ENCODE data around the gene FAM193A.
"Not testable (repeated sequence)": the region's sequence is repeated elsewhere in the genome, so short reads cannot be mapped to it uniquely, and the experiment has no call there.

Gene FAM193A

DNA sequence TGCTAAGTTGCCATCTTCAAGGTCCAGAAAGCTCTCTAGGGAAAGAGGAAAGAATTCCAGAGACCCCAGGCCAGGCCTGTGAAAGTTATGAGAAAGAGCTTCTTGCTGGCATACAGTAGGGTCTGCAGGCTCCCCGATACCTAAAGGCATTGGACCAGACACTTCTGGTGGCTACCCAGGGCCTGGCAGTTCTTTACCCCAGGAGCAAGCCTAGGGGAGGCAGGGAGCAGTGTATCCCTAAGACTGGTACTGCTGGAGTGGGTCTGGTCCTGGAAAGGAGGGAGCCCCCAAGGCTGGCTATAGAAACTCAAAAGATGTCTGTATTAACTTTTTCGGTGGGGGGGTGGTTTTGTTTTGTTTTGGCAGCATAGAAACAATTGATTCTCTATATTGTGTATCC, 19.8 kb upstream of the FAM193A start:
- no peak for DNase-seq

DNA sequence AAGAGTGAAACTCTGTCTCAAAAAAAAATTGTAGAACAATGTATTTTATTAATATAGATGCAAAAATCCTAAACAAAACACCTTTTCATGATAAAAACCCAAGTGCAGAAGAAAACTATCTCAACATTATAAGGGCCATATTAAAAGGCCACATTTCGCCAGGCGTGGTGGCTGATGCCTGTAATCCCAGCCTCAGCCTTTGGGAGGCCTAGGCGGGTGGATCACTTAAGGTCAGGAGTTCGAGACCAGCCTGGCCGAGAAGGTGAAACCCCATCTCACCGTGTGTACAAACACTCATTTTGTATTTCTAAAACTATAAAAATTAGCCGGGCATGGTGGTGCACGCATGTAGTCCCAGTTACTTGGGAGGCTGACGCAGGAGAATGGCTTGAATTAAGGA, 9.9 kb upstream of the FAM193A start:
- DNase-seq: no peak

DNA sequence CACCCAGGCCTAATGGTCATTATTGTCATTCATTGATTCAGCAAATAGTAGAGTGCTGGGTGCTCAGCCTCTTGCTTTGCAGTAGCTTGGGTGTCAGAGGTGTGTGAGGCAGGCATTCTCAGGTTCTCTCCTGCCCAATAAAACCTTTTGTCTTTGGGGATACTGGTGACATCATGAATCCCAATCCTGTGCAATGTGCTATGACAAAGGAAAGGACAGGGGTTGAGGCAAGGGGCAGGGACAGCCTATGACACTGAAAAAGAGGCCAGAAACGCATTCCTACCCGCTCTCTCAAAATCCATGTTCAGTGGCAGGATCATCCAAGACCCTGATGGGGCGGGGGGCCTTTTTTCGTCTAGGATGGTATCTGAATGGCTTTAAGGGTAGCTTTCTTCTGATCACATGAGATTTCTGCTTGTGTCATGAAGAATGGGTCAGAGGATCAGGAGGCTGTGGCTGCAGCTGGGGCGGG, 1.5 kb upstream of the FAM193A start:
- DNase-seq: no peak

DNA sequence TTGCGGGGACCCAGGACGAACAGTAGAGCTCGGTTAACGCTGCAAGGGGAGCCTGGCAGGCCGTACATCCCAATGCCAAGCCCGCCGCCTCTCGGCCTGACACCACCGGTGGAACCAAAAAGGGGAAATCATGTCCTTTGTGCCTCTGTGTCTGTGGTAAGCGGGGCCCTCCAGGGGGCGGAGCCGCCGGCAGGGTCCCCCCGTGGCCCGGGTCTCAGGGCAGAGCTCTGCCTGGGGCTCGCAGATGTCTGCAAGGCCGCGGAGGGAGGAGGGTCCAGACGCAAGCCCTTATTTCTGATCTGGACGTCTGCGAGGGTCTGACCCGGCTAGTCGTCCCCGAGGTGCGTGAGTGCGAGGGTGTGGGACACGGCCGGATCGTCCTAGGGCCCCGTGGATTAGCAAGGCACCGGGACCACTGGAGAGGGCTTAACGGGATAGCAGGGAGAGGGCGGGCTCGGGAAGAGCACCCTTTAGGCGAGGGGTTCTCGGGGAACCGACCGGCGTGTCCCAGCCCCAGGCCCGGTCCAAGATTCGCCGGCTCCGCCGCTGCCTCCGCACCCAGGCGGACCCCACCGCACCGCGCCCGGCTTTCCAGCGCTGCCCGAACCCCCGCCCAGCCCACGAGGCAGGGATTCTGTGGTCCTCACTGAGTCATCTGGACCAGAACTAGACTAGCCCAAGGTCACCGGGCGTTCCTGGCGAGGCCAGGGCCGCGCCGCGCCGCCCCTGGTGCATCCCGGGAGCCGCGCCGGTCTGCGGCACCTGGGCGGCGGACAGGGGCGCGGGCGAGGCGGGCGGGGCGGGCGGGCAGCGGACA, 863 bp upstream of the FAM193A start:
- DNase-seq: peak; percentile 36 to 75 (median 56)

DNA sequence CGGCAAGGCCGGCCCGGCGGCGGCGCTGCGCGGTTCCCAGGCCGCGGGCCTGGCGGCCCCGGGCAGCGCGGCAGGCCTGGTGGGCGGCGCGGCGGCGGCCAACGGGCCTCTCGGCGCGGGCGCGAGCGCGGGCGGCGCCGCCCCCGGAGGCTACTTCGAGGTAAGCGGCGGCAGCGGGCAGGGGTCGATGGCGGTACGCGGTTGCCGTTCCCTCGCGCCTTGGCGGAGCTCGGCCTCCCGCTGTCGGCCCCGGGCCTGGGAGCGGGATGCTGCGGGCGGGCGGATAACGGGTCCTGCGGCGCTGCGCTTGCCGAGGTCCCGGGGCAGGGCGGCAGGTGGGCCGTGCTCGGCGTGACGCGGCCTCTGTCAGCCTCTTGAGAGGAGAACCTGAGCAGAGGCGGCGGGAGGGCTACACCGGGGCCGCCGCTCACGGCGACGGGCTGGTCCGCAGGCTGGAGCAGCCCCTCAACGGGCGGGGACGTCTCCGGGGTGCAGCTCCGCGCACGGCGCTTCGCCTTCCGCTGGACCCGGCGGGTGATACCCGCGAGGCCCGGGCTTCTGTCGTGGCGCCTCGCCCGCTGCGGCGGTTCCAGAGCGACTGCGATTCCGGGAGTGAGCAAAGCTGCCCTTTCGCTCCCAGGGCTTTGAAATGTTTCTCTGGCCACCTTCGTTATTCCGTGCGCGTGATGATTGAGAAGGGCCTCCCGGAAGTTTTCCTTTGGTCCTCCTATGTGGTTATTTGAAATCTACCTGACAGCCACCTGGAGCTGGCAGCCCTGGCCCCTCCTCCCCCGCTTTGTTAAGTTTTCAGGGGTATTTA, 774 bp downstream of the FAM193A start:
- peak; percentile 29 to 63 (median 52) for DNase-seq

DNA sequence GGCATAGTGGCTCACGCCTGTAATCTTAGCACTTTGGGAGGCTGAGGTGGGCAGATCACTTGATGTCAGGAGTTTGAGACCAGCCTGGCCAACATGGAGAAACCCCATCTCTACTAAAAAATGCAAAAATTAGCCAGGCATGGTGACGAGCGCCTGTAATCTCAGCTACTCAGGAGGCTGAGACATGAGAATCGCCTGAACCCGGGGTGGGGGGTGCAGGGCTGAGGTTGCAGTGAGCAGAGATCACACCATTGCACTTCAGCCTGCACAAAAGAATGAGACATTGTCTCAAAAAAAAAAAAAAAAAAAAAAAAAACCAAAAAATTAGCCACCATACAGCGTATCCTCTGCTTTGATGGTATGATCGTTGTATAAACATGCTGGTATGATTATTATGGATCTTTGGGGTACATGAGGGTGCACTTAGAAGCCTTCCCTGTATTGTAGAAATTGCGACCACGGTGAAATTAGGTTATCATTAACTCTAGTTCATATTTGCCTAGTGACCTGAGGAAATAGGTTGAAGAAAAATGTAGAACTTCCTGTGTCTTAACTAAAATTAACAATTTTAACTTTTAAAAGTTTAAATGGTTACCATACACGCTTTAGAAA, 7.2 kb downstream of the FAM193A start:
- not testable (repeated sequence) for DNase-seq

DNA sequence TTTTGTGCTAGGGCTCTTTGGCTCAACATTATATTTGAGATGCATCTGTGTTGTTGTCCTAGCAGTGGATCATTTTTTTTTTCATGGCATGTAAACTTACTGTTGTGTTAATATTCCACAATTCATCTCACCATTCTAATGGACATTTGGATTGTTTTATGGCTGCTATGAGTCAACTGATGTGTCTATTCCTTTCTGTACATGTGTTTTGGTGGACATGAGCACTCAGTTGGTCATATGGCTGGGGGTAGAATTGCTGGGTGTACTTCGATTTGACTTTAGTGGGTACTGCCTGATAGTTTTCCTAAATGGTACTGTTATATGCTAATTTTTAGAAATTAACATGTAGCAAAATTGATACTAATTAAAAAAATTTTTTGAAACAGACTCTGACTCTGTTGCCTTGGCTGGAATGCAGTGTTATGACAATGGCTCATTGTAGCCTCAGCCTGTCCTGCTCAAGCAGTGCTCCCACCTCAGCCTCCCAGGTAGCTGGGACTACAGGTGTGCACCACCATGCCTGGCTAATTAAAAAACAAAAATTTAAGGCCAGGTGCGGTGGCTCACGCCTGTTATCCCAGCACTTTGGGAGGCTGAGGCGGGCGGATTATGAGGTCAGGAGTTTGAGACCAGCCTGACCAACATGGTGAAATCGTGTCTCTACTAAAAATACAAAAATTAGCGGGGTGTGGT, 9.0 kb downstream of the FAM193A start:
- DNase-seq: no peak

DNA sequence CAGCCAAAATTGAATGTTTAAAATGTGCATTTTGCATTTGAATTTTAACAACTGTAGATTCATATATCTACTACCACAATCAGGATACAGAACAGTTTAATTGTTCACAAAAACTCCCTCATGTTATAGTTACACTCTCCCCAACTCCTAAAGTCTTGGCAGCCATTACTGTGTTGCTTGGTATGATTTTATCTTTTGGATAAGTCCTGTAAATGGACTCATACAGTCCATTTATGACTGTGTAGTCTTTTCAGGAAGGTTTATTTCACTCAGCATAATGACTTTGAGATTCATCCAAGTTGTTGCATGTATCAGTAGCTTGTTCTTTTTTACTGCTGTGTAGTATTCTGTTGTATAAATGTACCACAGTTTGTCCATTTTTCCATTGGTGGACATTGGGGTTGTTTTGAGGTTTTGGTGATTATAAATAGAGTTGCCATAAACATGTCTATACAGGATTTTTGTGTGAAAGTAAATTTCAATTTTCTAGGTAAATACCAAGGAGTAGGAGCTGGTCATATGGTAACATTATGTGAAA, 9.9 kb downstream of the FAM193A start:
- DNase-seq: no peak

DNA sequence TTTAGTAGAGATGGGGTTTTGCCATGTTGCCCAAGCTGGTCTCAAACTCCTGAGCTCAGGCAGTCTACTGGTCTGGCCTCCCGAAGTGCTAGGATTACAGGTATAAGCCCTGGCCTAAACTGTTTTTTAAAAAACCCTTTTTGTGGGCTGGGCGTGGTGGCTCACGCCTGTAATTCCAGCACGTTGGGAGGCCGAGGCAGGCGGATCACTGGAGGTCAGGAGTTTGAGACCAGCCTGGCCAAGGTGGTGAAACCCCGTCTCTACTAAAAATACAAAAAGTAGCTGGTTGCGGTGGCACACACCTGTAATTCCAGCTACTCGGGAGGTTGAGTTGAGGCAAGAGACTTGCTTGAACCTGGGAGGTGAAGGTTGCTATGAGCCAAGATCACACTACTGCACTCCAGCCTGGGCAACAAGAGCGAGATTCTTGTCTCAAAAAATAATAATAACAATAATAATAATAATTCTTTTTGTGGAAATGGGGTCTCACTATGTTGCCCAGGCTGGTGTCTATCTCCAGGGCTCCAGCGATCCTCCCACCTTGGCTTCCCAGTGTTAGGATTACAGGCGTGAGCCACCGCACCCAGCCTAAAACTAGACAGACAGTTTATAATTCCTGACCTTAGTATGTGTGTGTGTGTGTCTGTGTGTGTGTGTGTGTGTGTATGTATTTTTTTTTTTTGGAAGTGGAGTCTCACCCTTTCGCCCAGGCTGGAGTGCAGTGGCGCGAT, 10.7 kb downstream of the FAM193A start:
- not testable (repeated sequence) for DNase-seq

DNA sequence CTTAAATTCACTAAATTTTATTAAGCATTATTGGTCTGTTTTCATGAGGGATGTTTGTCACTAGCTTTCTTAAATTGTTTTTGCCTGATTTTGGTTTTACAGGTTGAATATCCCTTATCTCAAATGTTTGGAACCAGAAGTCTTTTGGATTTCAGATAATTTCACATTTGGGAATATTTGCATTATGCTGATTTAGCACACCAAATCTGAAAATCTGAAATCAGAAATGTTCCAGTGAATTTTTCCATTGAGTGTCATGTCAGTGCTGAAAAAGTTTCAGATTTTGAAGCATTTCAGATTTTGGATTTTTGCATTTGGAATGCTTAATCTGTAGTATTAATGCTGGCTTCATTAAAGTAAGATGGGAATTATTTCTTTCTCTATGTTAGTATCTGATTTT, 14.7 kb downstream of the FAM193A start:
- no peak for DNase-seq

DNA sequence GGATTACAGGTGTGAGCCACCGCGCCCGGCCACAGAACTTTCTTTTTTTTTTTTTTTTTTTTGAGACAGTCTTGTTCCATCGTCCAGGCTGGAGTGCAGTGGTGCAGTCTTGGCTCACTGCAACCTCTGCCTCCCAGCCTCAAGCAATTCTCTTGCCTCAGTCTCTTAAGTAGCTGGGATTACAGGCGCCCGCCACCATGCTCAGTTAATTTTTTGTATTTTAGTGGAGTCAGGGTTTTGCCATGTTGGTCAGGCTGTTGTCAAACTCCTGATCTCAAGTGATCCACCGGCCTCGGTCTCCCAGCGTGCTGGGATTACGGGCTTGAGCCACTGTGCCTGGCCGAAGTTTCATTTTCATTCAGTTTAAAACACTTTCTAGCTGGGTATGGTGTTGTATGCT, 16.4 kb downstream of the FAM193A start:
- DNase-seq: no peak

DNA sequence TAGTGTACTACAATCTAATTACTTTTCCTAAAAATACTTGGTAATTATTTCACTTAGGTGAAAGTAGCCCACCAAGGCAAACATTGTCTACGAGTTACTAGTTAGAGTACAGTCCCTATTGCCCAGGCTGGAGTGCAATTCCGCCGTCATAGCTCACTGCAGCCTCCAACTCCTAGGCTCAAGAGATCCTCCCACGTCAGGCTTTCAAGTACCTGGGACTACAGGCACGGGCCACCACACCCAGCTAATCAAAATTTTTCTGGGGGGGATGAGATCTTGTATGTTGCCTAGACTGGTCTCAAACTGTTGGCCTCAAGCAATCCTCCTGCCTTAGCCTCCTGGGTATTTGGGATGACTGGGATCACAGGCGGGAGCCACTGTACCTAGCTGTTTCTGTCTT, 21.9 kb downstream of the FAM193A start:
- DNase-seq: no peak

DNA sequence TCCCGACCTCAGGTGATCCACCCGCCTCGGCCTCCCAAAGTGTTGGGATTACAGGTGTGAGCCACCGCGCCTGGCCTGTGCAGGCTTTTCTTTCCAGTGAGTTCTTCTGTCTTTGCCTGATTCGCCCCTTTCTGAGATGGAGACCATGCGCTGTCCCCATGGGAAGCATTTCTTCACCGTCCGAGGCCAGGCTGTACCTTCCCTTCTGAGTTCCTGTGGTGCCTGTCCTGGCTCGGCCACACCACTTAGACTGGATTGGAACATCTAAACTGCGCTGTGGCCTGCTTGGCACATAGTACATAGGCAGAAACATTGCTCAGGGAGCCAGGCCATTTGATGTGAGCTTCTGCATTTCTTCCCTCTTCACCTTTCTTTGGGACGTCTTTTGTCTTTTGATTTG, 23.7 kb downstream of the FAM193A start:
- DNase-seq: no peak

DNA sequence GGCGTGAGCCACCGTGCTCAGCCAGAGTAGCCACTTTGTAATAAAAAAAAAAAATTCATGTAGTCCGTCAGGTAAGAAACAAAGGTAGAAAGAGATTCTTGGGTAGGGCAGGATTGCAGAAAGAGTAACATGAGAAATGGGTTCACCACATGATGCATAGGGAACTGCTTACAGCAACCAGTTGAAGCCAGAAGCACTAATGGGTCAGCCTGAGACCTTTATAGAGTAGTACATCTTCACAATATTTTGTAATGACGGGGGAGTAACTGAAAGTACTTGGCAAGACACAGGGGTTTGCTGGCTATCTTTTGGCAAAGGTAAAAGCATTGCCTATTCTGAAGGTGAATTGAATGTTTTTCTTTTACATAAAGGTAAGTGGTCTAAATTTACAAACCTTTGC, 29.1 kb downstream of the FAM193A start:
- DNase-seq: no peak

DNA sequence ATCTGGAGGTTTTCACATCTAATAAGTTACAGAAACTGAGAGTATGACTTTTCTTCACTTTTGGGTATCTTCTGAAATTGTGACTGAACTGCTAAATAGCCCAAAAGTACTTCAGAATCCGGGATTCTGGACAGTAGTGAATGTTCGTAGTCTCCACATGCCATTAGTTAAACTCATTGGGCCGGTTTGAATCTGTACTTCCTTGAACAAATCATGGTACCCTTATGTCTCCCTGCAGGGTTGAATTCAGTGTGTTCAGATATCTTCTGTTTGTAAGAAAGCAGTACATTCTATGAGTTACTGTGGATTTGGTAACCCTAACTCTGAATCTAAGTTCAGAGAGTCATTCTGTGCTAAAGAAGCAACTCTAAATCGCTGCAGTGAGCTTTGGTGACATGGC, 33.6 kb downstream of the FAM193A start:
- no peak for DNase-seq

DNA sequence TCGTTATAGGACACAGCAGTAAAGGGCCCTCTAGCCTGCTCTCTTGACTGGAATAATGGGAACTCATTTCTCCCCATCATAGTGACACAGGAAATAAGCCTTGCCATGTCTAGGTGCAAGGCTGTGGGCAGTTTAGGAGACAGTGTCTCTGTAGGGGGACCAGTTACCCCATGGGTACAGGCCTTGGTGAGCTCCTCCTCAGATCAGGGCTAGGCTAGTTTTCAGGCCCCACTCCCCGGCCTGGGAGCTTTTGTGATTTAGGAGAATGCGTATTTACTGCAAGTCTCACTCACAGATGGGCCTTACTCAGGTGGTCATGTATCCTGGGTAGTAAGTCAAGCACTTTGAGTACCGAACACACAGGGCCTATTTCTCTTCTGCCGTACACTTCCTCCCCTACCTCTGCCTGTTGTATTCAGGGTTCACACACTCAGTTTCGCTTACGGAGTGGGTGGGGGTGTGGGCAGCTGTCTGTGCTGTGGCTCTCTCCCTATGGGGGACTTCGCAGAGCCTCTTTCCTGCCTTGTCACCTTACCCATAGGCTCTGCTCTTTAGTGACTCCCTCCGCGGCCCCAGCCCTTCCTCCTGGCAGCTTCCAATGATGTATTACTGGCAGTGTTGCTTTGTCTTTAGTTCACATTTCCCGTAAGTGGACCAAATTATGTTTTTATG, 34.2 kb downstream of the FAM193A start:
- DNase-seq: peak; percentile 13 to 63 (median 33)

DNA sequence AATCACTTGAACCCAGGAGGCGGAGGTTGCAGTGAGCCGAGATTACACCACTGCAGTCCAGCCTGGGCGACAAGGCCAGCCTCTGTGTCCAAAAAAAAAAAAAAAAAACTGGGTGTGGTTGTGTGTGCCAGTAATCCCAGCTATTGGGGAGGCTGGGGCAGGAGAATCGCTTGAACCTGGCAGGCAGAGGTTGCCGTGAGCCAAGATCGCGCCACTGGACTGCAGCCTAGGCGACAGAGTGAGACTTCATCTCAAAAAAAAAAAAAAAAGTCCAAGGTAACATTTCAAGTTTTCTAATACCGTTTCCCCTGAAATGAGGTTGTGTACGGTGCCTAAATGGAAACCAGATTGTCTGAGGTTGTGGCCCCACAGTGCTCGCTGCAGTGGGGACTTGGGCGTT, 35.6 kb downstream of the FAM193A start:
- DNase-seq: no peak

DNA sequence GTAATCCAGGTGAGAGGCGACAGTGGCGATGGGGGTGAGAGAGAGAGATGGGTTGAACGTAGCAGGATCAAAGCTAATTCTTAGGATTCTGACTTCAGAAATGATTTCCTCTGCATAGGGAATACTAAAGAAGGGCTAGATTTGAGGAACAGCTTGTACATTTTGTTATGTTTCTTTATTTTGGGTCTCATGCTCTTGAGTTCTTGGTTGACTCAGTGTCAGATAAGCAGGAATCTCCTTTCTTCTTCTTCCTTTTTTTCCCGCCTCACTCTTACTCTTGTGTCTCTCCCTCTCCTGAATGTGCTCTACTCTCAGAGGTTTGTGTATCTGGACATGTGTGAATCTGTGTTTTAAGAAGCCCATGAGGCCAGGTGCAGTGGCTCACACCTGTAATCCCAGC, 36.4 kb downstream of the FAM193A start:
- DNase-seq: no peak

DNA sequence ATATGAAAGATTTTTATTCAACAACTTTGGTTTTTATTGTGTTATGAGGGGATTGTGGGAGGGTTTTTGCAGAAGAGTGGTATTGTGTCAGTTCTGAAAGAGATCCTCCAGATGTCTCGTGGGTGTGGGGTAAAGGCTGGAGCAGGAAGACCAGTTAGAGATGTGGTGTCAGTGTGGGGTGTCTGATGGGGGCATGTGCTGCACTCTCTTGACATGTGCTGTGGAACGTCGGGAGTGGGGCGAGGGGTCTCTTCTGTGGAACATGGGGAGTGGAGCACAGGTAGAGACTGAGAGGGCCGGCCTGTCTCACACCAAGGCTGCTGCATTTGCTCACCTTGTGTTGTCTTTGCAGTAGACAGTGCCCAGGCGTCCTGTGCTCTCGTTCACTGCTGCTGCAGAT, 37.6 kb downstream of the FAM193A start:
- DNase-seq: no peak

DNA sequence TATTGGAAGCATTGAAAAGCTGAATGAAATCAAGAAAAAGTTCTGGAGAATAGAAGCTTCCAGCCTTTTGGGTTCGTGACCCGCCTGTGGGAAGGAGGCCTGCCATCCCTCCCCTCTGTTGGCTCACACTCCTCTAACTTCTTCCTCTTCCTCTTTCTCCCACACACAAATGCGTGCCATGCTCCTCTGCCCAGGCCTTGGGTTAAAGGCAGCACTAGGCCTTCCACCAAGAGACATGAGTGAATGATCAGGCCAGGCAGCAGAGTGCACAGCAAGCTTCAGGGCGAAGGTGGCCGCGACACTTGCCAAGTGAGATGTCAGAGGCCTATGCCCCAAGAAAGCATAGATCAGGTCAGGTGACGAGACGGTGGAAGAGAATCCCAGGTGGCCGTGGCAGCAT, 38.4 kb downstream of the FAM193A start:
- DNase-seq: no peak

DNA sequence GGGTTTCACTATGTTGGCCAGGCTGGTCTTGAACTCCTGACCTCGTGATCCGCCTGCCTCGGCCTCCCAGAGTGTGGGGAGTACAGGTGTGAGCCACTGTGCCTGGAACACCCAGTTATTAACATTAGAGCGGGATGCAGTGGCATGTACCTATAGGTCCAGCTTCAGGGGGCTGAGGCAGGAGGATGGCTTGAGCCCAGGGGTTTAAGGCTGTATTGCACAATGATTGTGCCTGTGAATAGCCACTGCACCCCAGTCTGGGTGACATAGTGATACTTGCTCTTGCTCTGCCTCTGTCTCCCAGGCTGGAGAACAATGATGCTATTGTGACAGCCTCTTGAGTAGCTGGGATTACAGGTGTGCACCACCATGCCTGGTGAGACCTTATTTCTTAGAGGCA, 39.8 kb downstream of the FAM193A start:
- DNase-seq: no peak

DNA sequence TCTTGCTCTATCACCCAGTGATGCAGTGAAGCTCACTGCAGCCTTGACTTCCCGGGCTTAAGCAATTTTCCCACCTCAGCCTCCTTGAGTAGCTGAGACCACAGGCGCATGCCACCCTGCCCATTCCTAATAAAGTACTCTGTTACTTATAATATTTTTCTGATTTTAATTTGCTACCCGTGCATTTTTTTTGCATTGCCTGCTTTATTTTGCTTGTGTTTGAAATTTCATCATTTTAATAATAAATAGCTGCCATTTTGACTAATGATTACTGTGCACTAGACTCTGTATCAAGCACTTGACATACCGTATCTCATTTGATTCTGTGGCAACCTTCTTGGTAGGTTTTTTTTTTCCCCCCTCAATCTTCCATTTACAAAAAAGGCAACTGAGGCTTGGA, 41.7 kb downstream of the FAM193A start:
- no peak for DNase-seq
